Nephron (organoid): Measurements from ENCODE around the gene PCDHGB1.

Experiments
- H3K27ac Mint-ChIP-seq, 3 experiments: 2 replicates each; pipeline ENCODE4 v1.8.0; 2020; ENCODE audit warnings: mixed read lengths in 3 of 3, mild to moderate bottlenecking in 2 of 3, moderate library complexity in 1 of 3
- H3K27me3 Mint-ChIP-seq: 2 replicates; pipeline ENCODE4 v1.8.0; 2021; ENCODE audit warnings: low read depth, mild to moderate bottlenecking, moderate library complexity, mixed read lengths
- H3K36me3 Mint-ChIP-seq: 2 replicates; pipeline ENCODE4 v1.8.0; 2020; ENCODE audit warnings: low read depth, mixed read lengths
- H3K4me1 Mint-ChIP-seq: 2 replicates; pipeline ENCODE4 v1.8.0; 2020; ENCODE audit warnings: mixed read lengths
- H3K4me3 Mint-ChIP-seq, 3 experiments: 2 replicates each; pipeline ENCODE4 v1.8.0; 2020; ENCODE audit warnings: mild to moderate bottlenecking in 3 of 3, mixed read lengths in 3 of 3, moderate library complexity in 2 of 3
- H3K9me3 Mint-ChIP-seq: 2 replicates; pipeline ENCODE4 v1.8.0; 2020; ENCODE audit warnings: mixed read lengths
- CTCF ChIP-seq, 3 experiments: fragments of 200-600 bp; sonication (generic); IDR thresholded peaks; one replicate each; pipeline ENCODE4 v1.5.0; 2021; ENCODE audit warnings: antibody characterized with exemption in 3 of 3; ENCODE audit not compliant: unreplicated experiment in 3 of 3

PCDHGB1 gene

GRCh38 chr5:141356133-141356532 is 6.2 kb downstream of the PCDHGB1 start:
- H3K9me3 Mint-ChIP-seq: peaks cover 58% of the 10 kb centered on the region
- H3K27me3 Mint-ChIP-seq: peaks cover 4% of the 10 kb centered on the region
- no peak for TF ChIP-seq CTCF (IDR thresholded peaks at IDR 0.05; ENCODE audit: unreplicated experiment in 3 of 3)
- H3K36me3 Mint-ChIP-seq: peaks cover 40% of the 10 kb centered on the region
- no peak overlapping the region for H3K27ac Mint-ChIP-seq
- H3K4me1 Mint-ChIP-seq: no peaks in the 10 kb centered on the region
- H3K4me3 Mint-ChIP-seq: no peak overlapping the region

GRCh38 chr5:141356950-141357349 is 7.1 kb downstream of the PCDHGB1 start:
- Mint-ChIP-seq H3K27me3 (peaks cover 4% of the 10 kb centered on the region), H3K27ac (no peak overlapping the region), H3K4me3 (no peak overlapping the region), H3K36me3 (peaks cover 42% of the 10 kb centered on the region), H3K9me3 (peaks cover 62% of the 10 kb centered on the region), H3K4me1 (no peaks in the 10 kb centered on the region)
- TF ChIP-seq CTCF (IDR thresholded peaks at IDR 0.05; ENCODE audit: unreplicated experiment in 3 of 3): no peak

- H3K9me3 Mint-ChIP-seq: peaks cover 72% of the 10 kb centered on the region
- H3K27ac Mint-ChIP-seq: no peak within 1 kb of the TSS
- peaks cover 42% of the 10 kb centered on the region for H3K36me3 Mint-ChIP-seq
- no peak for TF ChIP-seq CTCF (IDR thresholded peaks at IDR 0.05; ENCODE audit: unreplicated experiment in 3 of 3)
- H3K27me3 Mint-ChIP-seq: peaks cover 4% of the 10 kb centered on the region
- H3K4me3 Mint-ChIP-seq: no peak within 1 kb of the TSS
- no peaks in the 10 kb centered on the region for H3K4me1 Mint-ChIP-seq
These were observed 10.0 kb downstream of the PCDHGB1 start, which contains the start of gene PCDHGB2 for GRCh38 chr5:141359790-141360426. PCDHGB2 (plus strand) TSS chr5:141359994; CDS start chr5:141360136, 142 bp downstream.

GRCh38 chr5:141360685-141361084 is 10.8 kb downstream of the PCDHGB1 start:
- TF ChIP-seq CTCF (IDR thresholded peaks at IDR 0.05; ENCODE audit: unreplicated experiment in 3 of 3): no peak
- no peak overlapping the region for H3K4me3 Mint-ChIP-seq
- peaks cover 4% of the 10 kb centered on the region for H3K27me3 Mint-ChIP-seq
- H3K27ac Mint-ChIP-seq: no peak overlapping the region
- peaks cover 74% of the 10 kb centered on the region for H3K9me3 Mint-ChIP-seq
- H3K36me3 Mint-ChIP-seq: peaks cover 44% of the 10 kb centered on the region
- H3K4me1 Mint-ChIP-seq: no peaks in the 10 kb centered on the region

GRCh38 chr5:141362719-141363118 is 12.8 kb downstream of the PCDHGB1 start:
- Mint-ChIP-seq H3K27me3 (no peaks in the 10 kb centered on the region), H3K27ac (no peak overlapping the region), H3K36me3 (peaks cover 36% of the 10 kb centered on the region), H3K4me3 (no peak overlapping the region), H3K4me1 (no peaks in the 10 kb centered on the region), H3K9me3 (peaks cover 67% of the 10 kb centered on the region)
- no peak for TF ChIP-seq CTCF (IDR thresholded peaks at IDR 0.05; ENCODE audit: unreplicated experiment in 3 of 3)
